ENCODE measurements around the gene KLF3.

The KLF3 gene

GRCh38 chr4:38667085-38667893 is 3.3 kb downstream of the KLF3 start (continued):
- TF ChIP-seq WT1 (tag by site-specific recombination; IDR thresholded peaks at IDR 0.05) (0 out of 2 replicates have a peak, but pooled peaks have one; percentile 21), ZNF16 (tag by site-specific recombination; IDR thresholded peaks at IDR 0.05; ENCODE audit: low read depth) (no peak), ZNF366 (tag by site-specific recombination; conservative IDR thresholded peaks at IDR 0.05) (0 out of 2 replicates have a peak, but pooled peaks have one; percentile 33), ZNF335 (tag by site-specific recombination; conservative IDR thresholded peaks at IDR 0.05) (peak; percentile 69), ZSCAN30 (tag by site-specific recombination; IDR thresholded peaks at IDR 0.05) (peak; percentile 46; the same call in 1 of the 2 replicates)

- H3K9me3 ChIP-seq (ENCODE audit: control insufficient read depth, insufficient read depth, low read depth, low read length), result no peaks in the 10 kb centered on the region
- TF ChIP-seq ZNF335 (tag by site-specific recombination; conservative IDR thresholded peaks at IDR 0.05) (no peak), HOXA7 (CRISPR knock-in tag; IDR thresholded peaks at IDR 0.05; ENCODE audit: borderline replicate concordance) (no peak), ZNF112 (tag by site-specific recombination; IDR thresholded peaks at IDR 0.05) (no peak), ZNF121 (tag by site-specific recombination; IDR thresholded peaks at IDR 0.05) (no peak), KLF8 (tag by site-specific recombination; IDR thresholded peaks at IDR 0.05) (no peak), ZNF501 (tag by site-specific recombination; IDR thresholded peaks at IDR 0.05) (no peak), BCL6B (tag by site-specific recombination; IDR thresholded peaks at IDR 0.05) (no peak)
- H3K27ac ChIP-seq (ENCODE audit: extremely low read depth, low read depth, low read length), result no peak overlapping the region
- H3K4me1 ChIP-seq (ENCODE audit: control insufficient read depth, insufficient read depth, low read length), result peaks cover 12% of the 10 kb centered on the region
- CTCF ChIA-PET, result interaction anchor here (0.6 to 1.1 kb wide), 4 partner anchors 63 to 1390 kb away, joined by 3 read pairs; no protein-coding TSS in a partner anchor
- no peaks in the 10 kb centered on the region for H3K36me3 ChIP-seq (ENCODE audit: control insufficient read depth in 2 of 2, insufficient read depth in 1 of 2, low read length in 2 of 2)
- POLR2A ChIA-PET, result no interaction called here
- H3K4me3 ChIP-seq (ENCODE audit: low read depth, low read length), result no peak overlapping the region
Observed at GRCh38 chr4:38668203-38668971, 4.4 kb downstream of the KLF3 start.

DNA sequence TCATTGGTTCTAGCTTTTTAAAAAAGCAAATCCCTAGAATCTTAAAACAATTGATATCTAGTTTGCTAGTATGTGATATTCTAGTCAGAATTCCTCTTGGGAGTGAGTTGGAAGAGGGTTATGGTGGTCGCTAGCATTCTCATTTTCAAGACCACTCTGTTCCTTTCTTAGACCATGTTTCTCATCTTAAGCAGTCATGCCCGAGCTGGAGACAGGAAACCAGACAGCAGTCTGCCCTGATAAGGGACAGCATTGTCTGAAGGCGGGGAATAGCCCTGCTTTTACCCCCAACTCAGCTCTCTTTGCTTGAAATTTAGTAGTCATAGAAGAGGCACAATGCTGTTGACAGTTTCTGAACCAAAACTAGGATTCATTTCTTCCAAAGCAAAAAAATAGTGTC is 5.2 kb downstream of the KLF3 start:
- Histone ChIP-seq H3K36me3 (ENCODE audit: control insufficient read depth in 2 of 2, insufficient read depth in 1 of 2, low read length in 2 of 2) (no peaks in the 10 kb centered on the region), H3K27ac (ENCODE audit: extremely low read depth, low read depth, low read length) (no peak overlapping the region), H3K9me3 (ENCODE audit: control insufficient read depth, insufficient read depth, low read depth, low read length) (no peaks in the 10 kb centered on the region), H3K4me3 (ENCODE audit: low read depth, low read length) (no peak overlapping the region), H3K4me1 (ENCODE audit: control insufficient read depth, insufficient read depth, low read length) (peaks cover 17% of the 10 kb centered on the region)
- POLR2A ChIA-PET, result no interaction called here
- CTCF ChIA-PET, result interaction anchor here (0.6 to 1.1 kb wide), 5 partner anchors 63 to 1389 kb away, joined by 3 to 5 read pairs (median 3); no protein-coding TSS in a partner anchor
- TF ChIP-seq YY1 (tag by site-specific recombination; IDR thresholded peaks at IDR 0.05) (no peak), ZNF670 (tag by site-specific recombination; IDR thresholded peaks at IDR 0.05; ENCODE audit: low read depth) (no peak), ZNF223 (tag by site-specific recombination; IDR thresholded peaks at IDR 0.05) (no peak), ZNF248 (tag by site-specific recombination; IDR thresholded peaks at IDR 0.05) (no peak), GLIS1 (tag by site-specific recombination; IDR thresholded peaks at IDR 0.05) (no peak), ZBTB17 (tag by site-specific recombination; IDR thresholded peaks at IDR 0.05) (no peak), ZNF654 (tag by site-specific recombination; IDR thresholded peaks at IDR 0.05; ENCODE audit: low read depth) (no peak), ZNF621 (tag by site-specific recombination; IDR thresholded peaks at IDR 0.05) (no peak), ZNF777 (tag by site-specific recombination; IDR thresholded peaks at IDR 0.05; ENCODE audit: borderline replicate concordance) (no peak), ZNF433 (tag by site-specific recombination; IDR thresholded peaks at IDR 0.05; ENCODE audit: low read depth) (no peak)
- TF ChIP-seq, protein P1, sequence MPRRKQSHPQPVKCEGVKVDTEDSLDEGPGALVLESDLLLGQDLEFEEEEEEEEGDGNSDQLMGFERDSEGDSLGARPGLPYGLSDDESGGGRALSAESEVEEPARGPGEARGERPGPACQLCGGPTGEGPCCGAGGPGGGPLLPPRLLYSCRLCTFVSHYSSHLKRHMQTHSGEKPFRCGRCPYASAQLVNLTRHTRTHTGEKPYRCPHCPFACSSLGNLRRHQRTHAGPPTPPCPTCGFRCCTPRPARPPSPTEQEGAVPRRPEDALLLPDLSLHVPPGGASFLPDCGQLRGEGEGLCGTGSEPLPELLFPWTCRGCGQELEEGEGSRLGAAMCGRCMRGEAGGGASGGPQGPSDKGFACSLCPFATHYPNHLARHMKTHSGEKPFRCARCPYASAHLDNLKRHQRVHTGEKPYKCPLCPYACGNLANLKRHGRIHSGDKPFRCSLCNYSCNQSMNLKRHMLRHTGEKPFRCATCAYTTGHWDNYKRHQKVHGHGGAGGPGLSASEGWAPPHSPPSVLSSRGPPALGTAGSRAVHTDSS (tag by site-specific recombination; IDR thresholded peaks at IDR 0.05), result no peak
